Colon (tissue), 2 donors: ENCODE results near the gene ATP2B1.
"Not testable (repeated sequence)": the region's sequence is repeated elsewhere in the genome, so short reads cannot be mapped to it uniquely, and the experiment has no call there.

ENCODE experiments used
- FAIRE-seq: peaks from 2 replicates; lab custom pipeline; 2012; peaks lifted over from hg19 to GRCh38; lab: Jason Lieb, UNC
- donor health status: control.
- donor health status: control.

ATP2B1 gene

DNA sequence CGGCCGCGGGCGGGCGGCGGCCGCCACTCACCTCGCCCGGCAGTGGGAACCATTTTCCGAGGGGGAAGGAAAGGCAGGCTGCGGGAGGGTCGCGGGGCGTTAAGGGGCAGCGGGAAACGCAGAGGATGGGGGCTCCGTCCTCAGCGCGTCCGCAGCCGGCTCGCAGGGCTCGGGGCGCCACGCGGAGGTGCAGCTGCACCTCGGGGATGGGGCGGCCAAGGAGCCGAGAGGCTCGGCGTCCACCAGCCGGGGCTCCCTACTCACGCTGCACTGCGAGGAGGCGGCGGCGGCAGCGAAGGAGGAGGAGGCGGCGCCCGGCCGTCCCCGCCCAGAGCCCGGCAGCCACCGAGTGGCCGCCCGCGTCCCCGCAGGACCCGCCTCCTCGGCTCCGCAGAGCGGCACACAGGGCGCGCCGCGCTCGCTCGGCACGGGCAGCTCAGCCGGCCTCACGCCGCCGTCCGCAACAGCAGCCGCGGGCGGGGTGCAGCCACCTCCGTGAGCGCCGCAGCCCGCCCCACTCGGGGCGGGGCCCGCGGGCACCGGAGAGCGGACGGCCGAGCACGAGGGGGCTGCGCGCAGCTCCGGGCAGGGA lies at the start of gene ATP2B1:
Gene ATP2B1 (minus strand): TSS at position 274 of the 592 bp plus-strand sequence. CDS start 52,952 bp downstream, outside the sequence.
- no peak for FAIRE-seq

GRCh38 chr12:89757987-89758386 lies 49.3 kb upstream of the ATP2B1 start:
- not testable (repeated sequence) for FAIRE-seq

GRCh38 chr12:89756585-89757398 lies 48.2 kb upstream of the ATP2B1 start:
- FAIRE-seq = no peak

GRCh38 chr12:89756194-89756584 lies 47.6 kb upstream of the ATP2B1 start:
- FAIRE-seq = no peak

DNA sequence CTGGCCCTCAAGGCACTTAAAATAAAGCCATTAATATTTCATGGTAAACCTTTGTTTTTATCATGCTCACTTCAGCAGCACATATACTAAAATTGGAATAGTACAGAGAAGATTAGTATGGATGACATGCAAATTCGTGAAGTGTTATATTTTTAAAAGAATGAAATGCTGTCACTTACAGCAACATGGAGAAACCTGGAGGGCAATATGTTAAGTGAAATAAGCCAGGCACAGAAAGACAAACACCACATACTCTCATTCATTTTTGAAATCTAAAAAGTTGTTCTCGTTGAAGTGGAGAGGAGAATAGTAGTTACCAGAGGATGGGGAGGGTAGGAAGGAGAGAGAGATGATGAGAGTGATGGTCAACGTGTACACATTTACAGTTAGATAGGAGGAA lies 45.4 kb upstream of the ATP2B1 start:
- FAIRE-seq = no peak

DNA sequence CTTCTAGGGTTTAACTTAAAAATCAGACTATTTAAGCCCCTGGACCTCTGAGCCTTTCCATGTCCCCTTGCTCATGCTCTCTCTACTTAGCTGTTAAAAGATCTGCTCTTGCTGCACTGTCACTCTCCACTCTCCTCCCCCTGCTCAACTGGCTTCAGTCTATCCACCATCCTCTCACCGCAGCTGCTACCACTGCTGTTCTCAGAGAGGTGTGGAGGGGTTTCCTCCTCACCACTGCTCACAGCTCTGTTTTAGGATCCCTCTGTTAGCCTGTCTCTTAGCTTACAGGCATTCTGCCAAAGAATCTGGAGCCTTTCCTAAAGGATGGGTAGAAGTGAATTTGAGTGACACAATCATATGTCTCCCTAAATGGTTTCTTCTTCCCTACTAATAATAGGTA lies 43.7 kb upstream of the ATP2B1 start:
- FAIRE-seq = no peak

DNA sequence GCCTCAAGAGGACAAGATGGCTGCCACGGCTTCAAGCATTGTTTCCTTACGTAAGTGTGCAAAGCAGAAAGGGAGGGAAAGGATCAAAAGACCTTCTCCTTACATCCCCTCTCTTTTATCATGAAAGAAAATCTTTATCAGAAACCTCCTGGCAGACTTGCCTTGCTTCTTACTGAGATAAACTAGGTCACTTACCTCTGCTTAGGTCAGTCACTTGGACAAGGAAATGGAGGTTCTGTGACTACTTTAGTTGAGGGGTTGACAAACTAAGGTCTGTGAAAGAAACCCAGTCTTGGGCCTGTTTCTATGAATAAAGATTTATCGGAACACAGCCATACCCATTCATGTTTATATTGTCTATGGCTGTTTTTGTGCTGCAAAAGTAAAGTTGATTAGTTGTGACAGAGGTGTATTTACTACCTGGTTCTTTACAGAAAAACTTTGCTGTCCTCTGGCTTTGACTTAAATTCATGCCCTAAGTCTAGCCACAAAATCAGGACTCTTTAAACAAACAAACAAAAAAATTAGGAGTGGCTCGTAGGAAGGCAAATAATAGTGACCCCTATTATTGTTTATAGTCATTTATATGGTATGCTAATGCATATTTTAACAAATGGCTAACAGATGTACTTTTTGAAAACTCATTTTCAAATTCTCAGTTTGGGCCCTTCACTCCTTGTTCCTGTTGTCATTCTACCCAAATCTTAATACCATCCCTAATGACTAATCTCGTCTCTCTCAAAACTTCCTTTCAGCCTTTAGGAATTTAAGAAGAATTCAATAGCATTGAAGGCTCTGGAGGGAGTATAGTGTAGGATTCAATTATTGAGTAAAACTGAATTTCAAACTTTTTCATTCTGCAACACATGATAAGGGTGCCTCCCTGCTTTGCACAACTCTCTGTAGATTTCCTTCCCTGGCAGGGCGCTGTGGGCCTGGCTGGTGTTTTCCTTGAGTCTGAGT lies 42.0 kb upstream of the ATP2B1 start:
- FAIRE-seq = no peak

GRCh38 chr12:89748791-89749190 lies 40.2 kb upstream of the ATP2B1 start:
- FAIRE-seq = no peak

GRCh38 chr12:89745286-89745685 lies 36.6 kb upstream of the ATP2B1 start:
- FAIRE-seq = no peak

DNA sequence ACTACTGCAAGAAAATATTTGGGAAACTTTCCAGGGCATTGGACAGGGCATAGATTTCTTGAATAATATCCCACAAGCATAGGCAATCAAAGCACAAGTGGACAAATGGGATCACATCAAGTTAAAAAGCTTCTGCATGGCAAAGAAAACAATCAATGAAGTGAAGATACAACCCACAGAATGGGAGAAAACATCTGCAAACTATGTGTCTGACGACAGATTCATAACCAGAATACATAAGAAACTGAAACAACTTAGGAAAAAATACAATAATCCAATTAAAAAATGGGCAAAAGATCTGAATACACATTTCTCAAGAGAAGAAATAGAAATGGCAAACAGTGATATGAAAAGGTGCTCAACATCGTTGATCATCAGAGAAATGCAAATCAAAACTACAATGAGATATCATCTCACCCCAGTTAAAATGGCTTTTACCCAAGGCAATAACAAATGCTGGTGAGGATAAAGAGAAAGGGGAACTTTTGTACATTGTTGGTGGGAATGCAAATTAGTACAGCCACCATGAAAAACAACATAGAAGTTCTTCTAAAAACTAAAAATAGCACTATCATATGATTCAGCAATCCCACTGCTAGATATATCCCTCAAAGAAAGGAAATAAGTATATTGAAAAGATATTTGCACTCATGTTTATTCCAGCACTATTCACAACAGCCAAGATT lies 33.8 kb upstream of the ATP2B1 start:
- no peak for FAIRE-seq

- FAIRE-seq = no peak
Observed at GRCh38 chr12:89740943-89741342, 32.3 kb upstream of the ATP2B1 start.

DNA sequence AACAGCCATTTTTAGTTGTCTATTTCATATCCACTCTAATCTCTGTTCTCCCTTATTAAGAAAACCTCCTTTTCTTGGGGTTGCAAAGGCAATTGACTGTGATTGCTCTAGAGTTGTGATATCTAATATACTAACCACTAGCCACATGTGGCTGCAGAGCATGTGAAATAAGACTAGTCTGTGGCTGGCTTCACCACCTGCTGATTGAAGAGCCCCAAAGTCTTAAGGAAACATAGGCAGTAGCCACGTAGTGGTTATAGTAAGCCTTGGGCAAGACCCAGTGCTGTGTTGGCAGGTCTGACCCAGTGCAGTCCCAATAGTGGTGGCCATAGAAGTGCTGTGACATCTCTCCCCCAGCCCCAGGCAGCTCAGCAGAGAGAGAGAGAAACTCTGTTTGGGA lies 28.4 kb upstream of the ATP2B1 start:
- FAIRE-seq = no peak

GRCh38 chr12:89733579-89734201 lies 25.1 kb upstream of the ATP2B1 start:
- FAIRE-seq = no peak

DNA sequence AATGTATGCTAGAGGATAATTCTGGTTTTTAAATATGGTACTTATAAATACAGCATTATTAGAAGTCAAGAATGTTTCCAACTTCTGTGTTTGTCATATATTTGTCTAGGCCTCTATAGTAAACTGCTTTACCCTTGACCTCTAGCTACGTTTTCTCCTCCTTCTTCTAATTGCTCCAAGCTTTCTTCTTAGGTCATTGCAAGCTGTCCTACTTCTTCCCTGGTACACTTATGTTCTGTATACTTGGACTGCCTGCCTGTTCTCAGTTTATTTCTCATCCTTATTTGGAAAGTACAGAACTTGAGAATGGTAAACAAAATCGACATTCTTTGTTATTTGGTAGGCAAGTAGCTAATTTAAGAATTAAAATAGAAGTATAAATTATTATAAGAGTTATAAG lies 23.9 kb upstream of the ATP2B1 start:
- no peak for FAIRE-seq

GRCh38 chr12:89731614-89732013 lies 23.0 kb upstream of the ATP2B1 start:
- FAIRE-seq = no peak

GRCh38 chr12:89731089-89731488 lies 22.5 kb upstream of the ATP2B1 start:
- FAIRE-seq = no peak

- no peak for FAIRE-seq
Observed at GRCh38 chr12:89729946-89730459, 21.4 kb upstream of the ATP2B1 start.

- FAIRE-seq = no peak
Observed at GRCh38 chr12:89723276-89723675, 14.6 kb upstream of the ATP2B1 start.

DNA sequence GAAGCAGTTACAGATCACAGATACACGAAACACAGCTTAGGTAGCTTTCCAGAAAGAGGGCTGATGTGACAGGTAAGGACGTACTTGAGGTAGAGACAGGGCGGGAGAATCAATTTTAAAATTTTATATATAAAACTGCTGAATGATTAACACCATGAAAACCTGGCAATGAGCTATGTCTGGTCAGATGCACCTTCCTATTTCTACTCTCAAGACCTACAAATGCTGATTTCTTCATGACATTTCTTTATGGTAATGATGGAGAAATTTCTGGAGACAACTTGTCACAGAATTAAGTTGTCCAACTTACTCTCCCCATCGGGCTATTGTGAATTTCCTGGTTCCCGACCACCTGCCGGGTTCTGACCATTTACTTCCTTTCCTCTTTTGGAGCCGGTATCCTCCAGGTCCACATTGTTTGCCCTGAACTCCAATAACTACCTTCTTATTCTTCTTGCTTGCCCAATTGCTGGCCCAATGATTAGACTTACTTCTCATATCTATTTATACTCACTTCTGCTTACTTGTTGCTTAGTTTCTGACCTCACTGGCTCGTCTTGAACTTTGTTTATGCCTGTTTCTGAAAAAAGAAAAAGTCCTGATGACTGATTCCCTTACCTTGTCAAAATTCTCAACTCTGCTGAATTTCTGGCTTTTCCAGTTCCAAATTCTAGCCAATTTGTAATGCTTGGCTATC lies 12.8 kb upstream of the ATP2B1 start:
- no peak for FAIRE-seq

DNA sequence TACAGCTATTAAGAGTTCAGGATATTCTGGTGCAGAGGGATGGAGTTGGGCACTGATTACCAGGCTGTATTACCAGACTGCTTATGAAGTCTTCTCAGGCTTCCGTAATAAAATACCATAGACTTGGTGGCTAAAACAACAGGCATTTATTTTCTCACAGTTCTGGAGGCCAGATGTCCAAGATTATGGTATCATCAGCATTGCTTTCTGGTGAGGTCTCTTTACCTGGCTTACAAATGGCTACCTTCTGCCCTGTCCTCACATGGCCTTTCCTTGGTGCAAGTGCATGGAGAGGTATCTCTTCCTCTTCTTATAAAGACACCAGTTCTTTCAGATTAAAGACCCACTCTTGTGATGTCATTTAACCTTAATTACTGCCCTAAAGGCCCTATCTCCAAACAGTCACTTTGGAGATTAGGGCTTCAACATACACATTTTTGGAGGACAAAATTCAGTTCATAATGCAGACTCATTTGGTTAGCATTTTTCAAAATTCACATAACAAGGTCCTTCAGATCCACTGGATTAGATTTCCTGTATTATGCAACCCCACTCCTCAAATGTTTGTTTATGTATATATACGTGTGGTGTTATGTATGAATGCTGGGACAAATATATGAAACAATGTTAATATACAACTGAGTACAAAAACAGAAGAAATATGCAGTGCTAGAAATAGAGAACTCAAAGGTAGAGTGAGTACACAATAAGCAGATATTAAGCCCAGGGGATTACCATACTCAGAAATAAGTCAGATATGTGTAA lies 9.3 kb upstream of the ATP2B1 start:
- no peak for FAIRE-seq
